ENCODE data around the gene MAPRE2.

Gene MAPRE2

DNA sequence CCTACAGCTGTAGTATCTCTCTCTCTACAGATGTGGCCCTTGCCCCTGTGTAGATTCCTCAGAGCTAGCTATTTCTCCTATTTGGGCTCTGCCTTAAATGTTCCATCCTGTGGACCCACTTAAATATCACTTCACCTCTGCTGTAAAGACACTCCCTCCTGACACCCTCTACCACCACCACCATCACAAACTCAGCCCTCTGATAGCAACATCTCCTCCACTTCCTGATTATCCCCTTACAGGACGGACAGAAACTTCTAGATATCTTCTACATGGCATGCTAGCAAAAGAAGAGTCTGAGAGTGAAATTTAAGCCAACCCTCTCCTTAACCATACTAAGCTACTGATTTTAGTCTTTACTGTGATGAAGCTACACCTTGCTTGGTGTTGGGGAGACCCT lies 3.2 kb upstream of the MAPRE2 start:
- no peak for DNase-seq (ENCODE audit: low read depth, low spot score)

DNA sequence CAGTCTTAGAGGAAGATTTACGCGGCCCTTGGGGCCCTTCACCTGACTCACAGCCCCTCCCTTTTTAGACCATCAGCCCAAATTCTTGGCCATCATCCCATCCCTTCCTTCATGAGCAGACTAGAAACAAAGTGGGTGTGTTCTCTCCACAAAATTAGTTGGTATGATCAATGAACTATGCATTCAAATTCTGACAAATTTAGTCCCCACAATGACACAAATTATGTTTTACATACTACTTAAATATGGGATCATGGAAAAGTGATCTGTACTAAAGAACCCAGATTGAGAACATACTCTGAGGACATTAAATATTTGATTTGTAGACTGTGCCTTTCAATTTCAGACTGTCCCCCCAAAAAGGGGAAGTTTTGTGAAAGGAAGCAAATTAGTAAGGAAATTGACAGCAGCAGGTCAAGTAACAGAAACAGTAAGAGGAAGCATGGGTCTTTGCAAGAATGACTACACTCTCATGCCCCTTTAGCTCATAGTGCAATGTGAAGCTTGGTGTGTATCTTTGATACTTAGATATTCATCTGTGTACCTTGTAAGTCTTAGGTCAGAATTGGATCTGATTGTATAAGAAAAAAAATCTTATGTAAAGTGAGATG lies 2.2 kb upstream of the MAPRE2 start:
- no peak for DNase-seq (ENCODE audit: low read depth, low spot score)

GRCh38 chr18:35040638-35040987 lies 600 bp upstream of the MAPRE2 start:
- DNase-seq (ENCODE audit: low read depth, low spot score): no peak

DNA sequence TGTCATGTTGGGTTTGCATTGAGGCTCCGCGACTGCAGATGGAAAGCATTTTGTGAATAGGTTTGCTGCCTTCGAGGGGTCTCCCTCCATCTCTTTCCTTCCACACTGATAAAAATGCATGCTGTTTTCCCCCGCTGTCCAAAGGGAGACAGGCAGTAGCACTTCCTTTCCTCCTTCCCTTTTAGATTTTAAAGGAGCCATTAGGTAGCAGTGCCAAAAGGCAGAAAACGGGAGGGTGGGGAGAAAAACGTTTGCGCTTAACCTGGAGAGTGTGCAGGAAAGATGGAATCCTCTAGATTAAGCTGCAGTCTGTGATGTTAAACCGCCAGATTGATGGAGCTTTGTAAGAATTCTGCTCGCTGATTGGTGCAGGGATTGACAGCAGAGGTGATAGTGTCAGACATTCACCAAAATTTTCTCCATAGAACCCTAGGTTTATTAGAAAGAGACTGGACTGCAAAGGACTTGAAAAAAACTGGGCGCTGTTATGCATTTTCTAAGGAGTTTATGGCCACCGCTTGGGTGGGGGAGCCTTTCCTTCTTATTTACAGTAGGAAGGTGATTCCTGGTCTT lies 688 bp downstream of the MAPRE2 start:
- DNase-seq (ENCODE audit: low read depth, low spot score): no peak

DNA sequence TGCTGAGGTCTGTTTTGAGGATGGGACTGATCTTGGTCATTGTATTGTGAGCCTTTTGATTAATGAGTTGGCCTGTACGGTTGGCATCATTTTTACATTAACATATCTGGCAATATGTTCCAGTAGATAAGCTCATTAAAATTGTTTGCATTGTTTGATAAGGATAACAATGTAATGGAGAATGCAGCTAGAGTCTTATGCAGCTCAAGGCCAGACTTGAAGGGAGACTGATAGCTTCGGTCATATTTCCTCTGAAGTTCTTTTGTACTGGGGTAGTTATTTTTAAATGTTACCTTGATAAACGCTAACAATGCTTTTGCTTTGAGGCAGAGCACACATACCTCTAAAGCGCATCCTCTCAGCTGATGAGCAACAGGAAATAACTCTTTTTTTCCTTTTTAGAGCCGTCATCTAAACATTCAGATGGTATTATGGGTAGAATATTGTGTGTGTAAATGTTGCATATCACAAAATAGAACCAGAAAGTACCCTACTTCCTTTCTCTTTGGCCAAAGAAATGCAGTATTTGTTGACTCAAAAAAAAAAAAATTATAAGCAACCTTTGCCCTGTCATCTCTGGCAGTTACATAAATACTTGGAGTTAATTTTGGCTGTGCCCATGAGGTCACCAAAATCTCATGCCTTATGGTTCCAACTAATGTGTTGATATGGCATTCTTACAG lies 1.3 kb downstream of the MAPRE2 start:
- no peak for DNase-seq (ENCODE audit: low read depth, low spot score)

GRCh38 chr18:35043207-35043606 lies 2.0 kb downstream of the MAPRE2 start:
- DNase-seq (ENCODE audit: low read depth, low spot score): no peak

DNA sequence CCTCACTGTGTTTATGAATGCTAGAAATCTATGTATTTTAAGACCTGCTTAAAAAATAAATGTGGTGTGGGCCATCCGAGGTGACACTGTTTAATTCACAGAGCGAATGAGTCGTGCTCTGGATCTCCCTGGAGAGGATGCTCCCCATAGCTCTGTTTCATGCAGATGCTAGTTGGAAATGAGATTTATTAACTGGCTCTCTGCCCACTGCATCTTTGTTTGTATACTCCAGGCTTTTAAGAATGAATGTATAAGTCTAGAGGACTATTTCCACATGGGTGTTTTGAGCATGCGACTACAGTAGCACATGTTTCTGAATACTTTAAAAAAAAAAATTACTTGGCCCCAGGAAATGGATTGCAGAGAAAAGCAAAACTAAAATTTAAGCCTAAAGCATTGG lies 3.9 kb downstream of the MAPRE2 start:
- no peak for DNase-seq (ENCODE audit: low read depth, low spot score)

DNA sequence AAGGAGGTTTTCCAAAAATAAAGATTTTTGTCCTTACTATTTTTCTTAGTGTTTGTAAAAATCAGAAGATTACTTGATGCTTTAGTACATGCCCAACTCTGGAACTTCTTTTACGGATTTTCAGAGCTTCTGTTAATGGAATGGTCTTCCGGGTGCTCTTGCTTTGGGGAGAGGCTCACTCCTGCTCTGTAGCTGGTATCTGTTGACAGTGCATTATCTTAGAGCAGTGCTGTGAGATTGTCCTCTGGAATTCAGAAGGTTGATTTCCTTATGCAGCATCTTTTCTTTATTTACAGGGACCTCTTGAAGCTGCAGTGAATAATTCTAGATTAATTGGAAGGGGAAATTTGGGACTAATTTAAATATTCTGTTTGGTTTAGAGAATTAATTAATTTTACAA lies 4.6 kb downstream of the MAPRE2 start:
- no peak for DNase-seq (ENCODE audit: low read depth, low spot score)

GRCh38 chr18:35047697-35048292 lies 6.6 kb downstream of the MAPRE2 start:
- DNase-seq (ENCODE audit: low read depth, low spot score): no peak

DNA sequence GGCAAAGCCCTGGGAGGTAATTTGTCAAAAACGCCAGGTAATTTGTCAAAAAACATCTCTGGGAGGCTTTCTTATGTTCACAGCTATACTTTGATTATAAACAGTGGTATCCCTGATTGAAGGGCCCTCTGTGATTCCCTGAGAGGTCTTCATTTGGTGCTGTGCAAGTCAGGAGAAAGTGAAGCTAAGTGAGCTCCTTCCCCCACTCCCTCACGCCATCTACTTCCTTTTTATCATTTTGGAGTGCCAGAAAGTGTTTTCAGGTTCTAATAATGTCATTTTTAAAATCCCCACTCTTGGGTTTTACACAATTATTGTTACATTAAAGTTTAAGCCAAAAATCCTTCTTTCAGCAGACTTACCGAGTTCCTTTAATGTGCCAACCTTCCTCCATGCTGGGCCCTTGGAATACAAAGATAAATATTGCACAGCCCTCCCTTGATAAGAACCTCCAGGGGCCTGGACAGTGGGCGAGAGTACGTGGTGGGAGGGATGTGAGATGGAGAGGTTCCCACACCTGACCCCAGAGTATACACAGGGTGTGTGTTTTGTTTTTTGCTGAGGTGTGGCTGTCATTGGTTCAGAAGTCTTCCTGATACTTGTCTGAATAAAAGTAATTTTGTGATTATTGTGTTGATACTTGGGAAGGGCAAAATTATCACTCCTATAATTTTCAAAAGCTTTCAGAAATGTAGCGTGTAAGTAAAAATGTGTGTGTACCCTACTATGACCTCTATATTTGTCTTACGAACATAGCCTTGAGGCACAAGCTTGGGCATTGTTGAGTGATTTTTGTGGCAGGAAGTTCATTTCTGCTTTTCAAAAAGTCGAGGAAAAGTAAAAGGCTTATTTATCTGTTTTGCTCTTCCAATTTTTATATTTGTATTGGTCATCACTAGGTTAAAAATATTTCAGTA lies 8.2 kb downstream of the MAPRE2 start:
- no peak for DNase-seq (ENCODE audit: low read depth, low spot score)

- no peak for DNase-seq (ENCODE audit: low read depth, low spot score)
Observed at GRCh38 chr18:35050028-35050546, 8.9 kb downstream of the MAPRE2 start.

DNA sequence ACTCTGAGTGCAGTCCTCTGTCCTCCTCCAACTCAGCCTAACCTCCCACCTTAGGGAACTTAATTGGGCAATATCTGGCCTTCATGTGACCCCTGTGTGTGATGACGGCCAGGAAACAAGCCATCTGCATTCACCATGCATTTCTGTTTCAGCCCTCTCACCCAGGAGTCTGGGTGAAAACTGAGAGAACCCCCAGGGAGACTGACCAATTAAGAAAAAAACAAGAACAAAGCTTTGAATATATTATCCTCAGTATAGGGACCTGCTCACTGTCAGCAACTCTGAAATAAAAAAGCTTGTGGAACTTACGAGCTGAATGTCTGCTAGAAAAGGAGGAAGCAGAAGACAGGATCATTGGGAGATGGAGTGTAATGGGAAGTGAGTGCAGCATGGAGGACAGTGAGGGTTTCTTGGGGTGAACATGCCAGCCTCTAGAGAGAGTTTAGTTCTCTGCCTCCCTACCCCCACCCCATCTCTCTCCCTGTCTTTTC lies 9.5 kb downstream of the MAPRE2 start:
- DNase-seq (ENCODE audit: low read depth, low spot score): no peak

DNA sequence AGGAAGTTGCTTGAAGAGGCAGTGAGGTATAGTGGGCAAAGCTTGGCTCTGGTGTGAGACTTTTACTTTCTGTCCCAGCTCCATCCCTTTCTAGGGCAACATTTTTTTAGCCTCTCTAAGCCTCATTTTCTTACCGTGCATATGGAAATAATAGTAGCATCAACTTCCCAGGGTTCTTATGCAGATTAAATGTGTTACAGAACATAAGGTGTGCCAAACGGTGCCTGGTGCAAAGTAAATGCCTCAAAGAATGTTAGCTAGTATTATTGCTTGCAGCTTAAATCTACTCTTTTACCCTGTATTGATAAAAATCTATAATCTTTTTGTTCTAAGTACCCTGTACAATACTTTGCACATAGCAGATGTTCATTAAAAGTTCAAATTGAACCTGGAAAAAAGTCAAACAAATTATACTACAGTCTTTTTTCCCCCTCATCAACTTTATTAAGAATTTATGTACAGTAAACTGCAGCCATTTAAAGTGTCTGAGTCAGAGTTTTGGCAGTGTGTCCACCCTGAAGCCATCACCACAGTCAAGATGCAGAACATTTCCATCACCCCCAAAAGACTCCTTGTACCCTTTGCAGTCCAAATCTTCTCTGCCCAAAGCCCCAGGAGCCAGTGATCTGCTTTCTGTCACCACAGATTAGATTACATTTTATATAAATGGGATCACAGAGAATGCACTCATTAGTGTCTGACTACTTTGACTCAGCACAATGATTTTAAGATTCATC lies 10.6 kb downstream of the MAPRE2 start:
- DNase-seq (ENCODE audit: low read depth, low spot score): no peak

GRCh38 chr18:35054401-35054800 lies 13.2 kb downstream of the MAPRE2 start:
- DNase-seq (ENCODE audit: low read depth, low spot score): no peak

- DNase-seq (ENCODE audit: low read depth, low spot score): no peak
Observed at GRCh38 chr18:35055105-35055504, 13.9 kb downstream of the MAPRE2 start.

DNA sequence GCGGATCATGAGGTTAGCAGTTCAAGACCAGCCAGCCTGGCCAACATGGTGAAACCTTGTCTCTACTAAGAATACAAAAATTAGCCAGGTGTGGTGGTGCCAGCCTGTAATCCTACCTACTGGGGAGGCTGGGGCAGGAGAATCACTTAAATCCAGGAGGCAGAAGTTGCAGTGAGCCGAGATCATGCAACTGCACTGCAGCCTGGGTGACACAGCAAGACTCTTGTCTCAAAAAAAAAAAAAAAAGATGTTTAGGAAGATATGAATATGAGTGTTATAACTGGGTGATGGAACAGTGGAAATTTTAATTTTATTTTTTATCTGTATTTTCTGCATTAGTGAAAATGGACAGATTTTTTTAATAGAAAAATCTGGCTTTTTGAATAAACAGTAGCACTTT lies 14.5 kb downstream of the MAPRE2 start:
- no peak for DNase-seq (ENCODE audit: low read depth, low spot score)

- no peak for DNase-seq (ENCODE audit: low read depth, low spot score)
Observed at GRCh38 chr18:35059280-35059927, 18.2 kb downstream of the MAPRE2 start.

- no peak for DNase-seq (ENCODE audit: low read depth, low spot score)
Observed at GRCh38 chr18:35060122-35060815, 19.1 kb downstream of the MAPRE2 start.

GRCh38 chr18:35061336-35061735 lies 20.1 kb downstream of the MAPRE2 start:
- DNase-seq (ENCODE audit: low read depth, low spot score): no peak

GRCh38 chr18:35061804-35062203 lies 20.6 kb downstream of the MAPRE2 start:
- no peak for DNase-seq (ENCODE audit: low read depth, low spot score)

Measured in iPS DF 19.7 (cell line).